WTC11 (cell line): ENCODE data around the gene AHNAK.

Source experiments
- ATF2 ChIP-seq: sonication (generic); formaldehyde crosslinking; IDR thresholded peaks from 2 replicates; pipeline ENCODE4 v1.8.1; 2022; ENCODE audit warnings: low read depth, missing genetic modification reagents, borderline replicate concordance
- ATF6 ChIP-seq: sonication (generic); formaldehyde crosslinking; IDR thresholded peaks from 2 replicates; pipeline ENCODE4 v1.8.1; 2023; ENCODE audit warnings: mild to moderate bottlenecking, missing genetic modification reagents
- CREM ChIP-seq: sonication (generic); formaldehyde crosslinking; IDR thresholded peaks from 2 replicates; pipeline ENCODE4 v1.8.1; 2022; ENCODE audit warnings: mild to moderate bottlenecking, missing genetic modification reagents, moderate library complexity
- CTCF ChIP-seq: fragments of 200-600 bp; IDR thresholded peaks from 2 replicates; pipeline ENCODE4 v1.8.0; 2022; ENCODE audit warnings: antibody characterized with exemption
- FOXK1 ChIP-seq: sonication (generic); formaldehyde crosslinking; IDR thresholded peaks from 2 replicates; pipeline ENCODE4 v1.8.0; 2022; ENCODE audit warnings: mild to moderate bottlenecking, moderate library complexity, missing genetic modification reagents
- HMGXB4 ChIP-seq: sonication (generic); formaldehyde crosslinking; IDR thresholded peaks from 2 replicates; pipeline ENCODE4 v1.8.1; 2023; ENCODE audit warnings: mild to moderate bottlenecking, moderate library complexity, missing genetic modification reagents
- KAT7 ChIP-seq: sonication (generic); formaldehyde crosslinking; IDR thresholded peaks from 2 replicates; pipeline ENCODE4 v1.8.1; 2023; ENCODE audit warnings: missing genetic modification reagents, mild to moderate bottlenecking, borderline replicate concordance
- MLX ChIP-seq: sonication (generic); formaldehyde crosslinking; IDR thresholded peaks from 2 replicates; pipeline ENCODE4 v1.8.1; 2023; ENCODE audit warnings: mild to moderate bottlenecking, missing genetic modification reagents, moderate library complexity
- NR1H2 ChIP-seq: sonication (generic); formaldehyde crosslinking; IDR thresholded peaks from 2 replicates; pipeline ENCODE4 v1.9.0; 2021; ENCODE audit warnings: mild to moderate bottlenecking, moderate library complexity, missing genetic modification reagents
- USF2 ChIP-seq: sonication (generic); formaldehyde crosslinking; IDR thresholded peaks from 2 replicates; pipeline ENCODE4 v1.8.1; 2023; ENCODE audit warnings: mild to moderate bottlenecking, missing genetic modification reagents, moderate library complexity
- ZBTB21 ChIP-seq: sonication (generic); formaldehyde crosslinking; IDR thresholded peaks from 2 replicates; pipeline ENCODE4 v1.8.1; 2023; ENCODE audit warnings: mild to moderate bottlenecking, missing genetic modification reagents, borderline replicate concordance
- ZMAT4 ChIP-seq: fragments of 250-450 bp; sonication (Bioruptor Pico); IDR thresholded peaks from 2 replicates; pipeline ENCODE4 v1.9.0; 2021; ENCODE audit warnings: mild to moderate bottlenecking
- ZNF425 ChIP-seq: fragments of 250-450 bp; sonication (Bioruptor Pico); conservative IDR thresholded peaks from 2 replicates; pipeline ENCODE4 v1.9.0; 2021; ENCODE audit warnings: mild to moderate bottlenecking

GRCh38 chr11:62400281-62400680 is 146.3 kb downstream of the AHNAK start:
- no peak for TF ChIP-seq CTCF
- no peak for TF ChIP-seq NR1H2
- TF ChIP-seq FOXK1 (CRISPR knock-in tag) = no peak
- no peak for TF ChIP-seq USF2 (CRISPR knock-in tag)
- no peak for TF ChIP-seq CREM (CRISPR knock-in tag)
- TF ChIP-seq ZBTB21 (CRISPR knock-in tag) = no peak
- no peak for TF ChIP-seq ATF2 (CRISPR knock-in tag)
- TF ChIP-seq MLX (CRISPR knock-in tag) = no peak
- TF ChIP-seq HMGXB4 (CRISPR knock-in tag) = no peak
- no peak for TF ChIP-seq ATF6 (CRISPR knock-in tag)
- no peak for TF ChIP-seq ZNF425 (CRISPR knock-in tag)
- TF ChIP-seq ZMAT4 (CRISPR knock-in tag) = no peak
- no peak for TF ChIP-seq KAT7 (CRISPR knock-in tag)
